Testis (tissue), 3 donors: ENCODE measurements around the gene CLEC11A. TPM values are rescaled to one million over a fixed set of nuclear protein-coding genes. Genes with fewer than 3 reads are reported as not detected.

Source experiments
- DNase-seq: peaks from one replicate; pipeline ENCODE4 v3.0.0-alpha.2; 2019
- H3K27ac ChIP-seq, 2 donors: fragments of 200-600 bp; sonication (generic); one replicate each; pipeline ENCODE4 v1.5.1; 2019
- H3K27me3 ChIP-seq: fragments of 200-600 bp; sonication (generic); one replicate; pipeline ENCODE4 v1.5.1; 2019
- H3K36me3 ChIP-seq: fragments of 200-600 bp; sonication (generic); one replicate; pipeline ENCODE4 v1.5.1; 2017; ENCODE audit warnings: low read depth; ENCODE audit errors: missing control alignments
- H3K4me1 ChIP-seq: fragments of 200-600 bp; sonication (generic); one replicate; pipeline ENCODE4 v1.5.1; 2019
- H3K4me3 ChIP-seq, 2 donors: fragments of 200-600 bp; sonication (generic); one replicate each; pipeline ENCODE4 v1.5.1; 2017 to 2019
- H3K9me3 ChIP-seq: fragments of 200-600 bp; sonication (generic); one replicate; pipeline ENCODE4 v1.5.1; 2017
- POLR2A ChIP-seq: fragments of 450-650 bp; IDR thresholded peaks from one replicate; pipeline ENCODE4 v1.6.1; 2017; ENCODE audit warnings: antibody characterized with exemption, mild to moderate bottlenecking, moderate library complexity
- WGBS, 2 donors: methylation state at CpG; one replicate each; pipeline ENCODE4 v1.1.5; 2018; 5-methylcytosine and 5-hydroxymethylcytosine counted together
- intact Hi-C: fragments of 100-400 bp; cut with DNase I; formaldehyde crosslinking; loops from one replicate; pipeline ENCODE4 v1.15.1; 2023; ENCODE audit warnings: low total_unique reads
- polyA plus RNA-seq: library from polyadenylated mRNA; stranded (reverse); fragments of 350-450 nt; fragmentation: Illumina TruSeq; extraction: RNeasy Lipid Tissue Mini Kit (QIAGEN cat#74804); gene quantifications from one replicate; pipeline ENCODE4 v1.2.3, GENCODE V29; 2014; ENCODE audit warnings: low read depth, low replicate concordance; ENCODE audit not compliant: insufficient read depth
- total RNA-seq, 2 donors: library from RNA; depleted of rRNA; stranded (reverse); fragments of >200 nt; gene quantifications; one replicate each; pipeline ENCODE4 v1.2.3, GENCODE V29; 2016
- TF ChIP-seq, protein P1 (sequence below), 3 experiments: fragments of 450-650 bp in 2 of 3; fragments of 200-600 bp in 1 of 3; sonication (generic) in 1 of 3; IDR thresholded peaks; one replicate each; pipeline ENCODE4 v1.5.1; 2016 to 2019; ENCODE audit warnings: antibody characterized with exemption in 3 of 3, mild to moderate bottlenecking in 2 of 3, moderate library complexity in 1 of 3

Gene CLEC11A
- total and polyA plus RNA-seq, 3 donors from 2014 or later, result 14.3 to 20.6 (median 16.9) TPM

GRCh38 chr19:50694815-50695145 is 28.4 kb upstream of the CLEC11A start:
- H3K4me3 ChIP-seq, result no peak overlapping the region
- 0 to 1% methylated on average over 16 to 20 of the region's 51 CpGs for WGBS, 2 donors
- intact Hi-C loops, result no loop called here
- no peaks in the 10 kb centered on the region for H3K27me3 ChIP-seq
- DNase-seq, result no peak
- no peaks in the 10 kb centered on the region for H3K9me3 ChIP-seq
- H3K27ac ChIP-seq, result no peak overlapping the region
- H3K36me3 ChIP-seq, result no peaks in the 10 kb centered on the region
- peaks cover 5% of the 10 kb centered on the region for H3K4me1 ChIP-seq
- TF ChIP-seq, protein P1, sequence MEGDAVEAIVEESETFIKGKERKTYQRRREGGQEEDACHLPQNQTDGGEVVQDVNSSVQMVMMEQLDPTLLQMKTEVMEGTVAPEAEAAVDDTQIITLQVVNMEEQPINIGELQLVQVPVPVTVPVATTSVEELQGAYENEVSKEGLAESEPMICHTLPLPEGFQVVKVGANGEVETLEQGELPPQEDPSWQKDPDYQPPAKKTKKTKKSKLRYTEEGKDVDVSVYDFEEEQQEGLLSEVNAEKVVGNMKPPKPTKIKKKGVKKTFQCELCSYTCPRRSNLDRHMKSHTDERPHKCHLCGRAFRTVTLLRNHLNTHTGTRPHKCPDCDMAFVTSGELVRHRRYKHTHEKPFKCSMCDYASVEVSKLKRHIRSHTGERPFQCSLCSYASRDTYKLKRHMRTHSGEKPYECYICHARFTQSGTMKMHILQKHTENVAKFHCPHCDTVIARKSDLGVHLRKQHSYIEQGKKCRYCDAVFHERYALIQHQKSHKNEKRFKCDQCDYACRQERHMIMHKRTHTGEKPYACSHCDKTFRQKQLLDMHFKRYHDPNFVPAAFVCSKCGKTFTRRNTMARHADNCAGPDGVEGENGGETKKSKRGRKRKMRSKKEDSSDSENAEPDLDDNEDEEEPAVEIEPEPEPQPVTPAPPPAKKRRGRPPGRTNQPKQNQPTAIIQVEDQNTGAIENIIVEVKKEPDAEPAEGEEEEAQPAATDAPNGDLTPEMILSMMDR (IDR thresholded peaks at IDR 0.05), result no peak
- no peak for TF ChIP-seq POLR2A

- WGBS, 2 donors, result 0 to 2% methylated on average over 5 to 50 of the region's 81 CpGs
- no peak for DNase-seq
Measured at GRCh38 chr19:50695251-50696093, 27.7 kb upstream of the CLEC11A start.

DNA sequence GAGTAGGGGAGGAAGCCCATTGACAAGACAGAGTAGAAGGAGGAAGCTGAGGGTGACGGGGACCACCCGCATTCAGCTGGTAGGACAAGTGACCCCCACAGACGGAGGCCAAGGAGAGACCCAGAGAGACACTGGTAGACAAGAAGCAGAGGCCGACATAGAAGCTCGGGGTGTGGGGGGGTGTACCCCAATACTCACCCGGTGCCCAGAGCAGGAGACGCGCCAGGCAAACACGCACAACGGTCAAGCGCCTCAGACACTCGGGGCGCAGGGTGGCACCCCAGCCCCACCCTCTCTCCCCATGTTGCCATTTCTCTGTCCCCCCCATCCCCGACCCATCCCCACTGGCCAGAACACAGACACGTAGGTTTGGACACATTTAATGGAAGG is 27.1 kb upstream of the CLEC11A start:
- Histone ChIP-seq H3K27me3 (no peaks in the 10 kb centered on the region), H3K9me3 (no peaks in the 10 kb centered on the region), H3K4me1 (peaks cover 5% of the 10 kb centered on the region), H3K4me3 (peak overlapping the region in 1 of 2 donors; percentile 45), H3K27ac (no peak overlapping the region), H3K36me3 (no peaks in the 10 kb centered on the region)
- DNase-seq, result no peak
- 49 to 57% methylated on average over 15 of the region's 15 CpGs for WGBS, 2 donors
- intact Hi-C loops, result no loop called here
- no peak for TF ChIP-seq POLR2A
- TF ChIP-seq, protein P1 (IDR thresholded peaks at IDR 0.05), result no peak

More at GRCh38 chr19:50695251-50696093, 27.7 kb upstream of the CLEC11A start:
- TF ChIP-seq, protein P1 (IDR thresholded peaks at IDR 0.05), result no peak
- TF ChIP-seq POLR2A, result no peak
- intact Hi-C loops, result no loop called here
- Histone ChIP-seq H3K27me3 (no peaks in the 10 kb centered on the region), H3K36me3 (no peaks in the 10 kb centered on the region), H3K4me3 (peak overlapping the region; percentile 24 to 45), H3K4me1 (peaks cover 5% of the 10 kb centered on the region), H3K9me3 (no peaks in the 10 kb centered on the region), H3K27ac (no peak overlapping the region)

- TF ChIP-seq POLR2A, result no peak
- TF ChIP-seq, protein P1 (IDR thresholded peaks at IDR 0.05), result no peak
- no peaks in the 10 kb centered on the region for H3K36me3 ChIP-seq
- no peak for DNase-seq
- H3K9me3 ChIP-seq, result no peaks in the 10 kb centered on the region
- 73 to 75% methylated on average over 13 of the region's 13 CpGs for WGBS, 2 donors
- H3K4me1 ChIP-seq, result peaks cover 5% of the 10 kb centered on the region
- no peak overlapping the region for H3K27ac ChIP-seq
- H3K4me3 ChIP-seq, result no peak overlapping the region
- intact Hi-C loops, result no loop called here
- H3K27me3 ChIP-seq, result no peaks in the 10 kb centered on the region
Measured at GRCh38 chr19:50697414-50698124, 25.6 kb upstream of the CLEC11A start.
